ENCODE data around the gene KCND1. TPM values are rescaled to one million over a fixed set of nuclear protein-coding genes. Genes with fewer than 3 reads are reported as not detected.
A peak's percentile ranks its signal among the peaks of the same experiment; 100 is the strongest.

KCND1 gene
- polyA plus RNA-seq, 10 donors = 0.87 to 2.2 (median 1.3) TPM

- DNase-seq = no peak
Measured at GRCh38 chrX:48975041-48975440, 3.4 kb upstream of the KCND1 start.

- no peak for DNase-seq
Measured at GRCh38 chrX:48974574-48974973, 2.9 kb upstream of the KCND1 start.

- DNase-seq = no peak
Measured at GRCh38 chrX:48974033-48974432, 2.4 kb upstream of the KCND1 start.

- DNase-seq = peak in 2 of 3 donors; percentile 18 to 40
Measured at GRCh38 chrX:48972220-48973164, 848 bp upstream of the KCND1 start.

- no peak for DNase-seq
Measured at GRCh38 chrX:48969471-48969870, 2.2 kb downstream of the KCND1 start.

GRCh38 chrX:48968377-48968776 lies 3.3 kb downstream of the KCND1 start:
- DNase-seq = no peak

- DNase-seq = no peak
Measured at GRCh38 chrX:48966796-48967579, 4.7 kb downstream of the KCND1 start.

GRCh38 chrX:48965959-48966358 lies 5.7 kb downstream of the KCND1 start:
- no peak for DNase-seq

- peak in 1 of 3 donors; percentile 39 for DNase-seq
Measured at GRCh38 chrX:48961585-48962091, 10.0 kb downstream of the KCND1 start.

GRCh38 chrX:48960291-48960690 lies 11.4 kb downstream of the KCND1 start:
- DNase-seq = no peak

- DNase-seq = peak; percentile 33 to 76 (median 38)
Measured at GRCh38 chrX:48958635-48959094, 13.0 kb downstream of the KCND1 start.

GRCh38 chrX:48957827-48958634 lies 13.6 kb downstream of the KCND1 start:
- DNase-seq = peak; percentile 95 to 98 (median 98)

- peak in 2 of 3 donors; percentile 52 to 69 for DNase-seq
Measured at GRCh38 chrX:48957477-48957826, 14.2 kb downstream of the KCND1 start, which contains the start of gene OTUD5. OTUD5 (minus strand) TSS chrX:48957607; CDS start chrX:48957570, 37 bp downstream.

GRCh38 chrX:48956728-48957414 lies 14.8 kb downstream of the KCND1 start:
- no peak for DNase-seq

- DNase-seq = no peak
Measured at GRCh38 chrX:48948589-48948988, 23.1 kb downstream of the KCND1 start.

GRCh38 chrX:48945517-48946348 lies 25.9 kb downstream of the KCND1 start:
- peak; percentile 7 to 59 (median 40) for DNase-seq

- no peak for DNase-seq
Measured at GRCh38 chrX:48942895-48943294, 28.7 kb downstream of the KCND1 start.

GRCh38 chrX:48940404-48940955 lies 31.2 kb downstream of the KCND1 start:
- DNase-seq = no peak

GRCh38 chrX:48939524-48940228 lies 32.0 kb downstream of the KCND1 start:
- no peak for DNase-seq
